KMS-11 (cell line): Measurements from ENCODE around the gene LCA5.

ENCODE experiments used
- H2AFZ ChIP-seq: fragments of 200-600 bp; sonication (generic); 2 replicates; pipeline ENCODE4 v1.6.1; 2016; ENCODE audit warnings: antibody characterized with exemption, mixed run types, low read depth
- H3K27ac ChIP-seq: fragments of 200-600 bp; sonication (generic); 2 replicates; pipeline ENCODE4 v1.6.1; 2016; ENCODE audit warnings: mild to moderate bottlenecking, mixed run types
- H3K27me3 ChIP-seq: fragments of 200-600 bp; sonication (generic); 2 replicates; pipeline ENCODE4 v1.6.1; 2017; ENCODE audit warnings: mild to moderate bottlenecking, low read depth, mixed run types, moderate library complexity; ENCODE audit not compliant: insufficient read depth
- H3K36me3 ChIP-seq: fragments of 200-600 bp; sonication (generic); 2 replicates; pipeline ENCODE4 v1.6.1; 2017; ENCODE audit warnings: mild to moderate bottlenecking, mixed run types; ENCODE audit not compliant: insufficient read depth
- H3K4me1 ChIP-seq: fragments of 200-600 bp; sonication (generic); 2 replicates; pipeline ENCODE4 v1.6.1; 2016; ENCODE audit warnings: mild to moderate bottlenecking, low read depth, mixed run types; ENCODE audit not compliant: poor library complexity, severe bottlenecking
- H3K4me2 ChIP-seq: fragments of 200-600 bp; sonication (generic); 2 replicates; pipeline ENCODE4 v1.7.0; 2016; ENCODE audit warnings: mild to moderate bottlenecking, mixed run types
- H3K4me3 ChIP-seq: fragments of 200-600 bp; sonication (generic); IDR thresholded peaks from 2 replicates; pipeline ENCODE4 v1.6.1; 2017; ENCODE audit warnings: low read depth, low read length, mixed read lengths; ENCODE audit not compliant: insufficient read depth
- H3K79me2 ChIP-seq: fragments of 200-600 bp; sonication (generic); 2 replicates; pipeline ENCODE4 v1.6.1; 2016; ENCODE audit warnings: low read depth, mixed run types; ENCODE audit not compliant: insufficient read depth
- H3K9ac ChIP-seq: fragments of 200-600 bp; sonication (generic); 2 replicates; pipeline ENCODE4 v1.6.1; 2016; ENCODE audit warnings: mild to moderate bottlenecking, mixed run types
- H4K20me1 ChIP-seq: fragments of 200-600 bp; sonication (generic); 2 replicates; pipeline ENCODE4 v1.6.1; 2016; ENCODE audit warnings: mild to moderate bottlenecking, mixed run types; ENCODE audit not compliant: insufficient read depth
- TF ChIP-seq, protein P1 (sequence below): fragments of 200-600 bp; sonication (generic); conservative IDR thresholded peaks from 2 replicates; pipeline ENCODE4 v1.6.1; 2017; ENCODE audit warnings: low read depth, mild to moderate bottlenecking, antibody characterized with exemption, low read length, moderate library complexity, mixed read lengths

The LCA5 gene

DNA sequence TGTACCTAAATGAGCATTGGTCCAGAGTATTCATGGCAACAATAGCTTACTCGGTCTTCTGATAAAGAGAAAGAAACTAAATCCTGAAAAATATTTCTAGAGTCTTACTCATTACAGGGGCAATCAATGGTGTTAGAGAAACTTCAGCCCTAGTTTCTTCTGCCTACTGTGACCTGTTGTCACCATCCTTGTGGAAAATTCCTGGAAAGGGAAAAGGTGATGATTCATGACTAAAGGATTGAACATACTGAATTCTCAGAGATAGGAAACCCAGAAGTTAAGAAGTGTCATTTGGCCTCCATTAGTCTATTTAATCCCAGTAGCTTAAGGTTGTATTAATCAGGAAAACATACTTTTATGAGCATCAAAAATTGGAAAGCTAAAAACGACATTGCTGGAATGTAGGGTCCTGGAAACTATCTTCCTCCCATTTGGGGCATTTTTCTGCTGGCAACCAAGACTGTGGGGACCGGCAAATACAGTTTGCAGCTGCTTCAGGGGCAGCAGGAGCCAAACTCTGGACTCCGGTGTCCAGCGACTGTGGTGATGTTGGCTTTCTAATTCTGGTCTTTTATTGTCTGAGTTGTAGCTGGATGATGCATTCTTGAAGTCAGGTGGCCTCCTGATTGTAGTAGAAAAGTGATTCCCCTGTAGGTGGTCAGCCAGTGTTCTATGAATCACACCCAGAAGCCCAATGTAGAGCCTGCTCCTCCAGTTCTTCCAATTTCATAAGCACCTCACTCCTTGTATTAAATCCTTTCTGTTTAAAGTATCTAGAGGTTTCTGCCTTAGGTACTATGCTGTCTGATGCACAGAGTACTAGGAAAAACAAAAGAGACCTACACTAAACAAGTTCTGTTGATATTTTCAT, 67.6 kb downstream of the LCA5 start:
- TF ChIP-seq, protein P1, sequence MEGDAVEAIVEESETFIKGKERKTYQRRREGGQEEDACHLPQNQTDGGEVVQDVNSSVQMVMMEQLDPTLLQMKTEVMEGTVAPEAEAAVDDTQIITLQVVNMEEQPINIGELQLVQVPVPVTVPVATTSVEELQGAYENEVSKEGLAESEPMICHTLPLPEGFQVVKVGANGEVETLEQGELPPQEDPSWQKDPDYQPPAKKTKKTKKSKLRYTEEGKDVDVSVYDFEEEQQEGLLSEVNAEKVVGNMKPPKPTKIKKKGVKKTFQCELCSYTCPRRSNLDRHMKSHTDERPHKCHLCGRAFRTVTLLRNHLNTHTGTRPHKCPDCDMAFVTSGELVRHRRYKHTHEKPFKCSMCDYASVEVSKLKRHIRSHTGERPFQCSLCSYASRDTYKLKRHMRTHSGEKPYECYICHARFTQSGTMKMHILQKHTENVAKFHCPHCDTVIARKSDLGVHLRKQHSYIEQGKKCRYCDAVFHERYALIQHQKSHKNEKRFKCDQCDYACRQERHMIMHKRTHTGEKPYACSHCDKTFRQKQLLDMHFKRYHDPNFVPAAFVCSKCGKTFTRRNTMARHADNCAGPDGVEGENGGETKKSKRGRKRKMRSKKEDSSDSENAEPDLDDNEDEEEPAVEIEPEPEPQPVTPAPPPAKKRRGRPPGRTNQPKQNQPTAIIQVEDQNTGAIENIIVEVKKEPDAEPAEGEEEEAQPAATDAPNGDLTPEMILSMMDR: no peak
- Histone ChIP-seq H3K36me3 (no peaks in the 10 kb centered on the region), H4K20me1 (no peaks in the 10 kb centered on the region), H3K4me1 (no peaks in the 10 kb centered on the region), H2AFZ (no peak overlapping the region), H3K79me2 (no peaks in the 10 kb centered on the region), H3K27ac (no peak overlapping the region), H3K4me3 (no peak overlapping the region), H3K4me2 (no peak overlapping the region), H3K27me3 (no peaks in the 10 kb centered on the region), H3K9ac (no peak overlapping the region)

DNA sequence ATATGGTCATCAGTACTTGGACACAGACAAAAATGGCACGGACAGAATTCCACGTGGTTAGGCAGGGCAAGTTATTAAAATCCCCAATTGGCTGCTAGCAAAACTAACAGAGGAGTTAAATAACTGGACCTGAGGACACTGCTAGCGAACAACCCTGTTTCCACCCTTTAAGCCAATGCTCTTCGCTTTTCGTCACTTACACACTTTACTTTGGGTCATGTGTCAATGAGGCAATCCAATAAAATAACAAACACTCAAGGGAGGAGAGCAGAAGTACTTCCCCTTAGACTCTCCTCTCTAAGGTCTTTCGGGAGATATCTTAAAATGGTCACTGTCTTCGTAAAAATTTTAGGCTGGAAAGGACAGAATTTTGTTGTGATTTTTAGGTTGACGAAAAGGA, 68.6 kb downstream of the LCA5 start:
- Histone ChIP-seq H3K27ac (no peak overlapping the region), H3K27me3 (no peaks in the 10 kb centered on the region), H3K4me3 (no peak overlapping the region), H2AFZ (no peak overlapping the region), H3K4me2 (no peak overlapping the region), H4K20me1 (no peaks in the 10 kb centered on the region), H3K36me3 (no peaks in the 10 kb centered on the region), H3K9ac (no peak overlapping the region), H3K79me2 (no peaks in the 10 kb centered on the region), H3K4me1 (no peaks in the 10 kb centered on the region)
- TF ChIP-seq, protein P1: no peak

DNA sequence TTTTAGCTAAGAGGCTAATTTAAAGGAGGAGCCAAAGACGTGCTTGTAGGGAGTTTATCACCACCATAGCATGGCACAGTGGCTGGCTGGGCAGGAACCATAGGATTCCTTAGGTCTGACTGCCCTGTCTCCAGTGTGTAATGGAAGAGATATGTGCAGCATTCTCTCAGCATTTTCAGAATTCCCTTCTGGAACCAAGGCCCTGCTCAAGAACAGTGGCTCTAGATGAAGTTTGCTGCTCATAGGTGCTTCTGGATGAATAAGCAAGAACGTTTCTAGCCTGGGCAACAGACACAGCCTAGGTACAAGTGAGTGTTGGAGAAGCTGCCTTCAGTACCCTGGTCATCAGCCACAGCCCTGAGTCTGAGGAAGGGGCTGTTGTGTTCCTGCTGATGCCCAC, 69.1 kb downstream of the LCA5 start:
- H3K4me3 ChIP-seq: no peak overlapping the region
- no peaks in the 10 kb centered on the region for H3K36me3 ChIP-seq
- no peaks in the 10 kb centered on the region for H4K20me1 ChIP-seq
- TF ChIP-seq, protein P1: no peak
- H3K27me3 ChIP-seq: no peaks in the 10 kb centered on the region
- H3K79me2 ChIP-seq: no peaks in the 10 kb centered on the region
- H3K27ac ChIP-seq: no peak overlapping the region
- no peak overlapping the region for H3K9ac ChIP-seq
- no peaks in the 10 kb centered on the region for H3K4me1 ChIP-seq
- H3K4me2 ChIP-seq: no peak overlapping the region
- H2AFZ ChIP-seq: no peak overlapping the region

DNA sequence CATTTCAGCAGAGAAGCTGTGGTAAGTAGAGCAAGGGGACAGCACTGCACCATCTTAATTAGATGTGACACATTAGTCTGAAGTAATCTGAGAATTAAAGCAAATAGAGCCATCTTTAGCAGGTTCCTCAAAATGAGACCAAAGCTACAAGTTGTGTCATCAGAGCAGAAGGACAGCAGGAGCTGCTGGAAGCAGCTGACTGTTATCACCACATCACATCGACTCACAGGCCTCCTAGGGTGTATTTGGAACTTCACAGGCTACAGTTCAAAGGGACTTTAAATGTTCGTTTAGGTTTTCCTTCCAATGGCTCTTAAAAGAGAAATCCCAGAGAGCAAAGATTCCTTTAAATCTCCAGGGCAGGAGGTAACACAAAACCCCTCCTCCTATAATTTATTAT, 69.5 kb downstream of the LCA5 start:
- H3K4me3 ChIP-seq: no peak overlapping the region
- no peak overlapping the region for H3K9ac ChIP-seq
- no peak overlapping the region for H3K27ac ChIP-seq
- TF ChIP-seq, protein P1: no peak
- H3K4me2 ChIP-seq: no peak overlapping the region
- H3K79me2 ChIP-seq: no peaks in the 10 kb centered on the region
- no peaks in the 10 kb centered on the region for H3K27me3 ChIP-seq
- no peak overlapping the region for H2AFZ ChIP-seq
- H4K20me1 ChIP-seq: no peaks in the 10 kb centered on the region
- no peaks in the 10 kb centered on the region for H3K4me1 ChIP-seq
- no peaks in the 10 kb centered on the region for H3K36me3 ChIP-seq
